ENCODE measurements around the gene RNFT2.
A peak's percentile ranks its signal among the peaks of the same experiment; 100 is the strongest.

The RNFT2 gene, protein sequence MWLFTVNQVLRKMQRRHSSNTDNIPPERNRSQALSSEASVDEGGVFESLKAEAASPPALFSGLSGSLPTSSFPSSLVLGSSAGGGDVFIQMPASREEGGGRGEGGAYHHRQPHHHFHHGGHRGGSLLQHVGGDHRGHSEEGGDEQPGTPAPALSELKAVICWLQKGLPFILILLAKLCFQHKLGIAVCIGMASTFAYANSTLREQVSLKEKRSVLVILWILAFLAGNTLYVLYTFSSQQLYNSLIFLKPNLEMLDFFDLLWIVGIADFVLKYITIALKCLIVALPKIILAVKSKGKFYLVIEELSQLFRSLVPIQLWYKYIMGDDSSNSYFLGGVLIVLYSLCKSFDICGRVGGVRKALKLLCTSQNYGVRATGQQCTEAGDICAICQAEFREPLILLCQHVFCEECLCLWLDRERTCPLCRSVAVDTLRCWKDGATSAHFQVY

DNA sequence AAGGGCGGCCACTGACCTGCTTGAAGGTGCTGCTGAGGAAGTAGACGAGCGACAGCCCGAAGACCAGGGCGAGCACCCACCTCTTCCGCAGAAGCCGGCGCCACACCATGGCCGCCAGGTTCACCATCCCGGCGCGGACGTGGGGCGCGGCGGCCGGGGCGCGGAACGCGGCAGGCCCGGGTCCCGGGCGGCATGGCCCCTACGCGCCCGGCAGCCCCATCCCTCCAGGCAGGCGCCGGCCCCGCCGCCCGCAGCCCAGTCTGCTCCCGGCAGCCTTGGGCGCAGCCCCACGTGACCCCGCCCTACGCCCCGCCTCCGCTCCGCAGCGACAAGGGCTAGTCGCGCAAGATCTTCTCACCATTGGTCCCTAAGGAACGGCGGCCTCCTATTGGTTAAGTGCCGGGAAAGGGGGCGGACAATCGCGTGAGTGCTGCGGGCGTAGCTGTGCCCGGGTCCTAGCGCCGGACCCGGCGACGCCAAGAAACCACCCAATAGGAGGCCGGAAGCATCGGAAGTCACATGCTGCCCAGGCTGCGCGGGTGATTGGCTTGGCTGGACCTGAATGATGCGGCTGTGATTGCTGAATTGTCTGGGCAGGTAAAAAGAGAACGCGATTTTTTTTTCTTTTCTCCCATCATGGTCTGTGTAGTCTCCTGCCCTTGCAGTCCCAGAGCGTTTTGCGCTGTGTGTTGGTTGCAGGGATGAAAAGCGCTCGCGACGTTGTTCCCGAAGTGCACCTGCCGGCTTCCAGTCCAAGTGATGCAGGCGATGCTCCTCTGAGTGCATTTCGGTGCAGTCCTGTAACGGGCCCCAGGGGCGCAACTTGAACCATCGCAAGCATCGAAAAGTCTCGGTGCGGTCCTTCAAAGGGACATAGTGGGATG is at the start of gene RNFT2, which contains the start of gene SPRING1:
TSS of gene RNFT2 (plus strand) at position 542 of the 884 bp plus-strand sequence. CDS start 2,183 bp downstream, outside the sequence.
TSS of gene SPRING1 (minus strand) at position 296 of the 884 bp plus-strand sequence. CDS start at position 127, 169 bp downstream.
- H3K36me3 ChIP-seq, result peaks cover 0 to 20% (median 3%) of the 10 kb centered on the region in 3 donors
- intact Hi-C loops (cut with DNase I; ENCODE audit: low total_unique reads), result loop anchor here (10.0 kb wide), 2 partner anchors 77 to 127 kb away; no protein-coding TSS in a partner anchor
- no peaks in the 10 kb centered on the region for H3K9me3 ChIP-seq
- H3K4me3 ChIP-seq, result peak within 1 kb of the TSS; percentile 94 to 96
- H3K27me3 ChIP-seq, result no peaks in the 10 kb centered on the region
- peak; percentile 99 to 100 for DNase-seq
- TF ChIP-seq, protein P1, sequence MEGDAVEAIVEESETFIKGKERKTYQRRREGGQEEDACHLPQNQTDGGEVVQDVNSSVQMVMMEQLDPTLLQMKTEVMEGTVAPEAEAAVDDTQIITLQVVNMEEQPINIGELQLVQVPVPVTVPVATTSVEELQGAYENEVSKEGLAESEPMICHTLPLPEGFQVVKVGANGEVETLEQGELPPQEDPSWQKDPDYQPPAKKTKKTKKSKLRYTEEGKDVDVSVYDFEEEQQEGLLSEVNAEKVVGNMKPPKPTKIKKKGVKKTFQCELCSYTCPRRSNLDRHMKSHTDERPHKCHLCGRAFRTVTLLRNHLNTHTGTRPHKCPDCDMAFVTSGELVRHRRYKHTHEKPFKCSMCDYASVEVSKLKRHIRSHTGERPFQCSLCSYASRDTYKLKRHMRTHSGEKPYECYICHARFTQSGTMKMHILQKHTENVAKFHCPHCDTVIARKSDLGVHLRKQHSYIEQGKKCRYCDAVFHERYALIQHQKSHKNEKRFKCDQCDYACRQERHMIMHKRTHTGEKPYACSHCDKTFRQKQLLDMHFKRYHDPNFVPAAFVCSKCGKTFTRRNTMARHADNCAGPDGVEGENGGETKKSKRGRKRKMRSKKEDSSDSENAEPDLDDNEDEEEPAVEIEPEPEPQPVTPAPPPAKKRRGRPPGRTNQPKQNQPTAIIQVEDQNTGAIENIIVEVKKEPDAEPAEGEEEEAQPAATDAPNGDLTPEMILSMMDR (IDR thresholded peaks at IDR 0.05), result peak in 1 of 2 experiments; percentile 13
- peaks cover 5 to 18% (median 11%) of the 10 kb centered on the region in 4 donors for H3K4me1 ChIP-seq
- peak within 1 kb of the TSS; percentile 73 to 79 for H3K27ac ChIP-seq

DNA sequence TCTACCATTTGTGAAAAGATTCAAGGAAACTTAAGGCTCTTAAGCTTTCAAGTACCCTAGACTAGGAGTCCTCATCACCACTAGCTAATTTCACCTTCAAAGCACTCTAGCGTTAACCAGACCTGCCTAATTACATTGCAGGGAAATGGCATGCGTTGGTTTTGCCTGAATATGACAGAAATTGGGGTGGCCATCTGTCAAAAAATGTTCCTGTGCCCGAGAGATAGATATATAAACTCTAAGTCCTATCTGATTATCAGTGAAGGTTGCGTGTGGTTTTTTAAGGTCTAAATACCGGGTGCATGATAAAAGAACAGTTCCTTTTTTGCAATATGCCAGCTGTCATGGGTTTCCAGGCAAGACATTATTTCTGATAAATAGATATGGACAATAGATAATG is 48.6 kb upstream of the RNFT2 start:
- no peaks in the 10 kb centered on the region for H3K9me3 ChIP-seq
- intact Hi-C loops (cut with DNase I; ENCODE audit: low total_unique reads), result no loop called here
- no peak overlapping the region for H3K4me3 ChIP-seq
- TF ChIP-seq, protein P1 (IDR thresholded peaks at IDR 0.05), result no peak
- H3K4me1 ChIP-seq, result peaks cover 0 to 8% (median 4%) of the 10 kb centered on the region in 4 donors
- H3K27me3 ChIP-seq, result peaks cover 0 to 26% of the 10 kb centered on the region in 2 donors
- DNase-seq, result no peak
- no peaks in the 10 kb centered on the region for H3K36me3 ChIP-seq
- no peak overlapping the region for H3K27ac ChIP-seq

DNA sequence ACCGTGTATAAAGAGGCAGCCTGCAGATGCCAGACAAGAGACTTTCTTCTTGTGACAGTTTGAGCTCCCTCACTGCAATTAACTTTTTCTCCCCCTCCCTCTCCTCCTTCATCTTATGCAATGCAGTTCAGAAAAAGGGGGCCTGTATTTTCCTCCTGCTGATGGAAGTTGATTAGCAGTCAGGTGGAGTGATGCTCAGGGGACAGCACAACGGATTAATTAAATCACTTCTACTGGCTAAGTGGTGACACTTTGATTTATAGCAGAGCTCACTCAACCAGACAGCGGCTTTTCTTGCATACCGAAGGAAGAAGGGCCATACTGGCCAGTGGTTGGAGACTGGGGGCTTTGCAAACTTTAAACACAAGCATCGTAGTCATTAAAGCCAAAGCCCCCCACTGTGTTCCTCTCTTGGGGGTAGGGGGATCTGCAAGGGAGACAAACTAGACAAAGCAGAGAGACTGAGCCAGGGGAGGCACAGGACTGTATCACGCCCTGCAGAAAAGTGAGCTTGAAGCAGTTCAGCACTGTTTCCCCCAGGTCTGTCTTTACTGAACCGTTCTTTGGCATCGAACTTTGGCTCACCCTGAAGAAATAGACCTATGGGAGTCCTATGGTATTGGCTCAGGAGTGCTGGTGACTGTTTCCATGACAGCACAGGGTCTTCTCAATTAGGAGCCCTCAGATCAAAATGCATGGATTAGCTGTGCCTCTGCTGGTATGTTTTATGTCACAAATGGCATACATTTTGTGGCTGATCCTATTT is 48.0 kb upstream of the RNFT2 start:
- DNase-seq, result no peak
- Histone ChIP-seq H3K27ac (no peak overlapping the region), H3K36me3 (no peaks in the 10 kb centered on the region), H3K4me1 (peaks cover 0 to 8% (median 4%) of the 10 kb centered on the region in 4 donors), H3K9me3 (no peaks in the 10 kb centered on the region), H3K27me3 (peaks cover 0 to 29% of the 10 kb centered on the region in 2 donors), H3K4me3 (no peak overlapping the region)
- intact Hi-C loops (cut with DNase I; ENCODE audit: low total_unique reads), result loop anchor here (10.0 kb wide), 1 partner anchor 435 kb away; no protein-coding TSS in a partner anchor
- TF ChIP-seq, protein P1 (IDR thresholded peaks at IDR 0.05), result no peak

DNA sequence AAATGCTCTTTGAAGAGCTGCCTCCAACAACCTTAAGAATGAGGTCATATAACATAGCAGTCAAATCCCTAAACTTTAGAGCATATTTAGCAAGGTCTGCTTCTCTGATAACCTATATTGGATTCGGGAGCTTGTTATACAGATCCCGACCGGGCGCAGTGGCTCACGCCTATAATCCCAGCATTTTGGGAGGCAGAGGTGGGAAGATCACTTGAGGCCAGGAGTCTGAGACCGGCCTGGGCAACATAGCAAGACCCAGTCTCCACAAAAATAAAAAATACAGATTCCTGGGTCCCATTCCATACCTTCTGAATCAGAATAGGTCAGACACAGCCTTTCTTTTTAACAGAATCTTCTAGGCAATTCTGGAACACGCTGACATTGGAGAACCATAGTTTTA is 46.9 kb upstream of the RNFT2 start:
- TF ChIP-seq, protein P1 (IDR thresholded peaks at IDR 0.05), result no peak
- H3K4me1 ChIP-seq, result peaks cover 0 to 8% (median 4%) of the 10 kb centered on the region in 4 donors
- H3K27ac ChIP-seq, result no peak overlapping the region
- intact Hi-C loops (cut with DNase I; ENCODE audit: low total_unique reads), result loop anchor here (10.0 kb wide), 1 partner anchor 436 kb away; no protein-coding TSS in a partner anchor
- no peaks in the 10 kb centered on the region for H3K9me3 ChIP-seq
- no peak for DNase-seq
- H3K36me3 ChIP-seq, result no peaks in the 10 kb centered on the region
- no peak overlapping the region for H3K4me3 ChIP-seq
- peaks cover 0 to 29% of the 10 kb centered on the region in 2 donors for H3K27me3 ChIP-seq
